Mesendoderm (in vitro differentiated cells): ENCODE results near the gene NCOA1.
"Not testable (repeated sequence)": the region's sequence is repeated elsewhere in the genome, so short reads cannot be mapped to it uniquely, and the experiment has no call there.

Source experiments
- DNase-seq: peaks from one replicate; pipeline ENCODE4 v3.0.0; 2013
- H2AK5ac ChIP-seq: 2 replicates; pipeline ENCODE4 v1.6.1; 2013; ENCODE audit warnings: low read length, inconsistent platforms
- H2BK120ac ChIP-seq: 2 replicates; pipeline ENCODE4 v1.6.1; 2013; ENCODE audit warnings: low read depth, mild to moderate bottlenecking, low read length, moderate library complexity, mixed read lengths
- H2BK15ac ChIP-seq: replicated peaks from 2 replicates; pipeline ENCODE4 v1.6.1; 2013; ENCODE audit warnings: low read depth, mild to moderate bottlenecking, moderate library complexity
- H2BK5ac ChIP-seq: 2 replicates; pipeline ENCODE4 v1.6.1; 2013; ENCODE audit warnings: low read length, inconsistent platforms
- H3K18ac ChIP-seq: 2 replicates; pipeline ENCODE4 v1.6.1; 2013; ENCODE audit warnings: mild to moderate bottlenecking, low read length, mixed read lengths
- H3K23ac ChIP-seq: one replicate; pipeline ENCODE4 v1.6.1; 2013; ENCODE audit warnings: low read length
- H3K27ac ChIP-seq: 2 replicates; pipeline ENCODE4 v1.5.1; 2013; ENCODE audit warnings: low read depth, mild to moderate bottlenecking, inconsistent platforms, low read length, moderate library complexity
- H3K27me3 ChIP-seq: 2 replicates; pipeline ENCODE4 v1.6.1; 2013; ENCODE audit warnings: low read length, control low read depth, mild to moderate bottlenecking, inconsistent platforms; ENCODE audit not compliant: insufficient read depth, poor library complexity
- H3K36me3 ChIP-seq: 2 replicates; pipeline ENCODE4 v1.6.1; 2013; ENCODE audit warnings: low read length, inconsistent platforms; ENCODE audit not compliant: control insufficient read depth, insufficient read depth
- H3K4ac ChIP-seq: one replicate; pipeline ENCODE4 v1.6.1; 2013; ENCODE audit warnings: low read depth, mild to moderate bottlenecking, low read length, moderate library complexity
- H3K4me1 ChIP-seq: 2 replicates; pipeline ENCODE4 v1.6.1; 2013; ENCODE audit warnings: low read depth, low read length, inconsistent platforms; ENCODE audit not compliant: control insufficient read depth
- H3K4me2 ChIP-seq: 2 replicates; pipeline ENCODE4 v1.6.1; 2013; ENCODE audit warnings: low read length
- H3K4me3 ChIP-seq: 2 replicates; pipeline ENCODE4 v1.5.1; 2013; ENCODE audit warnings: mild to moderate bottlenecking, low read length
- H3K56ac ChIP-seq: one replicate; pipeline ENCODE4 v1.6.1; 2013; ENCODE audit warnings: low read length
- H3K79me1 ChIP-seq: 2 replicates; pipeline ENCODE4 v1.6.1; 2013; ENCODE audit warnings: low read length, inconsistent platforms
- H3K79me2 ChIP-seq: 2 replicates; pipeline ENCODE4 v1.6.1; 2013; ENCODE audit warnings: mild to moderate bottlenecking, low read length; ENCODE audit not compliant: control insufficient read depth, insufficient read depth
- H3K9ac ChIP-seq: 2 replicates; pipeline ENCODE4 v1.6.1; 2013; ENCODE audit warnings: low read length, inconsistent platforms
- H4K5ac ChIP-seq: one replicate; pipeline ENCODE4 v1.6.1; 2013; ENCODE audit warnings: low read length
- H4K8ac ChIP-seq: one replicate; pipeline ENCODE4 v1.6.1; 2013; ENCODE audit warnings: low read depth, mild to moderate bottlenecking, control low read depth, low read length, moderate library complexity
- WGBS: extraction: QIAGEN DNeasy Blood & Tissue Kit; methylation state at CpG from one replicate; pipeline ENCODE4 v1.1.7; 2013; ENCODE audit warnings: low lambda C conversion rate, missing lambda C conversion rate; ENCODE audit not compliant: insufficient coverage; ENCODE audit errors: extremely low coverage; 5-methylcytosine and 5-hydroxymethylcytosine counted together

Gene NCOA1

GRCh38 chr2:24793761-24794435 is 302.8 kb downstream of the NCOA1 start:
- H3K27ac ChIP-seq, result peak overlapping the region; percentile 46
- peak overlapping the region; percentile 87 for H3K9ac ChIP-seq
- peaks cover 1% of the 10 kb centered on the region for H3K36me3 ChIP-seq
- H3K23ac ChIP-seq, result peak overlapping the region; percentile 81
- peaks cover 3% of the 10 kb centered on the region for H3K4me1 ChIP-seq
- peaks cover 9% of the 10 kb centered on the region for H3K79me1 ChIP-seq
- peak overlapping the region; percentile 18 for H2BK5ac ChIP-seq
- no peak overlapping the region for H4K8ac ChIP-seq
- peak overlapping the region; percentile 15 for H2AK5ac ChIP-seq
- H2BK15ac ChIP-seq, result no peak overlapping the region
- peak overlapping the region; percentile 13 for H3K18ac ChIP-seq
- H3K4me2 ChIP-seq, result peak overlapping the region; percentile 40
- peak overlapping the region; percentile 100 for H3K56ac ChIP-seq
- H3K79me2 ChIP-seq, result peaks cover 44% of the 10 kb centered on the region
- no CpG with 5 or more reads among the region's 14 CpGs for WGBS
- H3K27me3 ChIP-seq, result no peaks in the 10 kb centered on the region
- no peak overlapping the region for H2BK120ac ChIP-seq
- peak; percentile 82 for DNase-seq
- H3K4ac ChIP-seq, result peak overlapping the region; percentile 61
- H4K5ac ChIP-seq, result no peak overlapping the region
- H3K4me3 ChIP-seq, result peak overlapping the region; percentile 69

GRCh38 chr2:24797644-24798043 is 306.6 kb downstream of the NCOA1 start:
- no peak overlapping the region for H2BK5ac ChIP-seq
- WGBS, result no CpG with 5 or more reads among the region's 2 CpGs

GRCh38 chr2:24800487-24800886 is 309.4 kb downstream of the NCOA1 start:
- H3K27me3 ChIP-seq, H3K36me3 ChIP-seq, H3K4me1 ChIP-seq, DNase-seq, H3K23ac ChIP-seq, H3K4ac ChIP-seq, H3K4me3 ChIP-seq, H3K9ac ChIP-seq, H4K8ac ChIP-seq, H4K5ac ChIP-seq, H3K27ac ChIP-seq, H3K56ac ChIP-seq, H2AK5ac ChIP-seq, H3K18ac ChIP-seq, H2BK120ac ChIP-seq, H3K4me2 ChIP-seq, H2BK5ac ChIP-seq, H2BK15ac ChIP-seq: not testable (repeated sequence)
- peaks cover 36% of the 10 kb centered on the region for H3K79me2 ChIP-seq
- no CpG with 5 or more reads among the region's 5 CpGs for WGBS
- H3K79me1 ChIP-seq, result peaks cover 10% of the 10 kb centered on the region

More at GRCh38 chr2:24797644-24798043, 306.6 kb downstream of the NCOA1 start:
- Histone ChIP-seq H3K4me2 (no peak overlapping the region), H2BK15ac (no peak overlapping the region), H3K4me1 (peaks cover 3% of the 10 kb centered on the region), H3K27me3 (no peaks in the 10 kb centered on the region), H3K4ac (no peak overlapping the region), H4K5ac (no peak overlapping the region), H3K23ac (no peak overlapping the region), H3K79me1 (peaks cover 12% of the 10 kb centered on the region), H3K27ac (no peak overlapping the region), H3K4me3 (no peak overlapping the region), H2BK120ac (no peak overlapping the region), H4K8ac (no peak overlapping the region), H2AK5ac (no peak overlapping the region), H3K18ac (no peak overlapping the region), H3K9ac (no peak overlapping the region), H3K56ac (no peak overlapping the region), H3K36me3 (peaks cover 5% of the 10 kb centered on the region), H3K79me2 (peaks cover 53% of the 10 kb centered on the region)
- DNase-seq, result no peak

- H2BK5ac ChIP-seq, H3K79me1 ChIP-seq, H3K4me2 ChIP-seq, H3K23ac ChIP-seq, H4K8ac ChIP-seq, H2AK5ac ChIP-seq, H3K27me3 ChIP-seq, H3K36me3 ChIP-seq, H2BK15ac ChIP-seq, DNase-seq, H3K27ac ChIP-seq, H3K4me1 ChIP-seq, H3K9ac ChIP-seq, H3K4me3 ChIP-seq, H3K18ac ChIP-seq, H2BK120ac ChIP-seq, H3K4ac ChIP-seq, H4K5ac ChIP-seq, H3K56ac ChIP-seq: not testable (repeated sequence)
- H3K79me2 ChIP-seq, result peaks cover 17% of the 10 kb centered on the region
- no CpG with 5 or more reads among the region's 25 CpGs for WGBS
Observed at GRCh38 chr2:24805811-24806660, 315.0 kb downstream of the NCOA1 start.

GRCh38 chr2:24806661-24807036 is 315.6 kb downstream of the NCOA1 start:
- Histone ChIP-seq H3K23ac (no peak overlapping the region), H4K8ac (no peak overlapping the region), H3K4me3 (no peak overlapping the region), H3K4ac (no peak overlapping the region), H3K18ac (no peak overlapping the region), H3K79me1 (peaks cover 4% of the 10 kb centered on the region), H3K56ac (no peak overlapping the region), H3K79me2 (peaks cover 17% of the 10 kb centered on the region), H2BK15ac (no peak overlapping the region), H4K5ac (no peak overlapping the region), H3K27ac (no peak overlapping the region), H2BK5ac (no peak overlapping the region), H3K36me3 (peaks cover 6% of the 10 kb centered on the region), H3K9ac (no peak overlapping the region), H3K27me3 (no peaks in the 10 kb centered on the region), H3K4me2 (no peak overlapping the region), H2BK120ac (no peak overlapping the region), H3K4me1 (no peaks in the 10 kb centered on the region), H2AK5ac (no peak overlapping the region)
- no peak for DNase-seq
